NCI-H1105 treated with DMSO at 0.1 percent for 48 hours (cell line): Measurements from ENCODE around the gene BCL7C.
"Not testable (repeated sequence)": the region's sequence is repeated elsewhere in the genome, so short reads cannot be mapped to it uniquely, and the experiment has no call there.

Experiments
- DNase-seq: peaks from one replicate; lab custom pipeline; 2025; lab: John Stamatoyannopoulos, UW

Gene BCL7C

DNA sequence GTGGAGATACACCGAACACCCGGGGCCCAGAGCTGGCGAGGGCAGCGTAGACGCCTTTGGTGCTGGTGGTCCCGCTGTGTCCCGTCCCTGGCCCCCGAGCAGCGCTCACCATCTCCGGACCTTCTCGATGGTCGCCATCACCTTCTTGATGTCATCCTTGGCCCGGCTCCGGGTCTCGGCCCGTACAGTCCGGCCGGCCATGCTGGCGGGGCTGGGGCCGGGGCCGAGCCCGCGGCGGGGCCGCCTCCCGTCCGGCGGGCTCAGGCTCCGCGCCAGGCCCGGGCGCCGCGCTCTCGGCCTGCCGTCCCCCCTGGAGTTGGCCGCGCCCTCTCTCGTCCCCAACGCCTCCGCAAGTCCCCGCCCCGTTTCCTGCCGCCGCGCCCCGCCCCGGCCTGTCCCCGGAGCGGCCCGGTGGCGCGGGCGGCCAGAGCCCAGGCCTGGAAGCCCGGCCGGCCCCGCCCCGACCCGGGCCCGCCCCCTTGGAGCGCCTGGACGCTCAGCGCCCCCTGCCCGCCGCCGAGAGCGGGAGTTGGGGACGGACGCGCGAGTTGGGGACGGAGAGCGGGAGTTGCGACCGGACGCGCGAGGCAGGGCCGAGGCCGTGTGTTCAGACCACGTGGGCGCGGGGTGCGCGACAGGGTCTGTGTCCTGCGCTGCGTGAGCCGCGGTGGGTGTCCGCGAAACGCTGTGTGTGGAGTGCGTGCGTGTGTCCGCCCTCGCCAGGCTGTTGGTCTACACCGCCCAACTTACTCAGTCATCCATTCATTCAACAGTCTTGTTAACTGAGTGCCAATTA lies at the start of gene BCL7C:
Gene BCL7C, minus strand, starts transcription at position 334 of the 796 bp plus-strand sequence. Its CDS starts 133 bp downstream, at position 201.
- DNase-seq = peak; percentile 68

- DNase-seq = no peak
These were observed 48.5 kb upstream of the BCL7C start for GRCh38 chr16:30942426-30942806.

- DNase-seq = peak; percentile 42
These were observed 47.9 kb upstream of the BCL7C start for GRCh38 chr16:30941600-30942425.

GRCh38 chr16:30939571-30939970 lies 45.7 kb upstream of the BCL7C start:
- not testable (repeated sequence) for DNase-seq

DNA sequence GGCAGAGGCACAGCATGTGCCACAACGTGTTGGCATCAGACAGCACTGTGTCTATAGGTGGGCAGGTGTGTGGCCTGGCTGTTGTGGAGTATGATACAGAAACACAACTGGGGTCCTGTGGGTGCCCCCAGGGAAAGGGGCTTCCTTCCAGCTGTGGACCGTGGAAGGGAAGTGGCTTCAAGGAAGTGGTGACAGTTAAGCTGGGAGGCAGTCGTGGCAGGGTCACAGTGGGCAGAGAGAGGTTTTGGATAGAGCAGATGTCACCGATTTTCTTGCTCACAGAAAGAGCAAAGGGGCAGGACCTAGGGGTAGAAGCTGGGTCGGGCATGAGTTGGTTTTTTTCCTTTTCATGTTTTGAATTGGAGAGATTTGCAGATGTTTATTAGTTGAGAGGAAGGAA lies 43.8 kb upstream of the BCL7C start:
- DNase-seq = no peak

DNA sequence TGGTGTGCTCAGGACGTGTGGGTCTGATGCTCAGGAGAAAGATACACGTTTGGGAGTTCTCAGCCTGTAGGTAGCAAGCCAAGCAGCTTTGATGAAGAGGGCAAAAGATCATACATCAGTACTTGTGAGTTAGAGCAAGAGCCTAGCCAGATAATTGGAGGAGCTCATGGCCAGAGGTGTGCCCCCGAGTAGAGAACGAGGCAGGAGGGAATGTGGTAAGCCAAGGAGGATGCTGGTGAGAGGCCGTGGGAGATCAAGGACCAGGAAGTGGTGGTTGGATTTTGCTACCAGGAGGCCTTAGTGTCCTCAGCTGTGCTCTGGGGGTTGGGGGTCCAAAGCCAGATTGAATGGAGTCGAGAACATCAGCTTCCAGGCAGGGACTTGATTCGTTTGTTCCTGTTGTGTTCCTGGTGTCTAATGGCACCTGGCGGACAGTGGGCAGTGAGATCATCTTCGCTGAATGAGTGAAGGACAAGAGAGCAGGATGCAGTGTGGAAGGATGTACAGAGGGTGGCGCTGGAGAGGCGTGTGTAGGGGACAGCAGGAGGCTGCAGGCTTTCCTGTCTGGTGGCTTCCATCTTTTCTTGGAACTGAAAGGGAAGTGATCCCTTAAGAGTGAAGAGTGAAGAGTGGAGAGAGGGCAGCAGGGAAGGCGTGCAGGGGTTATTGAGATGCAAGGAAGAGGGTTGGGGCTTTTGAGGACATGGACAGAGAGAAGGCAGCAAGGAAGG lies 41.1 kb upstream of the BCL7C start:
- DNase-seq = no peak

GRCh38 chr16:30931068-30931650 lies 37.3 kb upstream of the BCL7C start:
- no peak for DNase-seq

- no peak for DNase-seq
These were observed 36.3 kb upstream of the BCL7C start for GRCh38 chr16:30930160-30930571.

- no peak for DNase-seq
These were observed 35.3 kb upstream of the BCL7C start for GRCh38 chr16:30929167-30929566.

DNA sequence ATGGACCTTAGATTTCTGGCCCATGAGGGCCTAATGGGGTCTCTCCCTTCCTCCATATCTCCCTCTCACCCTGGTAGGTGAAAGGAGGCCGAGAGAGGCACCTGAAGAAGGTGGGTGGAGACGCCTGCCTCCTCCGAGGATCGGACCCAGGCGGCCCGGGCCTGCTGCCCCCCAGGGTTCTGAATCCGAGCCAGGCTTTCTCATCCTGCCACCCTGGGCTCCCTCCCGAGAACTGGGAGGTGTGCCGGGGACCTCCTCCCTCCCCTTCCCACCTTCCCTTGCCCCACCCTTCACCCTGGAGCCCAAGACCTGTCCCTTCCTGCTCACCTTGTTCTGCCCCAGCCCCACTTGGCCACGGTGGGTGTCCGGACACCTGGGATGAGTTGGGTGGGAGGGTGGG lies 34.5 kb upstream of the BCL7C start:
- no peak for DNase-seq

DNA sequence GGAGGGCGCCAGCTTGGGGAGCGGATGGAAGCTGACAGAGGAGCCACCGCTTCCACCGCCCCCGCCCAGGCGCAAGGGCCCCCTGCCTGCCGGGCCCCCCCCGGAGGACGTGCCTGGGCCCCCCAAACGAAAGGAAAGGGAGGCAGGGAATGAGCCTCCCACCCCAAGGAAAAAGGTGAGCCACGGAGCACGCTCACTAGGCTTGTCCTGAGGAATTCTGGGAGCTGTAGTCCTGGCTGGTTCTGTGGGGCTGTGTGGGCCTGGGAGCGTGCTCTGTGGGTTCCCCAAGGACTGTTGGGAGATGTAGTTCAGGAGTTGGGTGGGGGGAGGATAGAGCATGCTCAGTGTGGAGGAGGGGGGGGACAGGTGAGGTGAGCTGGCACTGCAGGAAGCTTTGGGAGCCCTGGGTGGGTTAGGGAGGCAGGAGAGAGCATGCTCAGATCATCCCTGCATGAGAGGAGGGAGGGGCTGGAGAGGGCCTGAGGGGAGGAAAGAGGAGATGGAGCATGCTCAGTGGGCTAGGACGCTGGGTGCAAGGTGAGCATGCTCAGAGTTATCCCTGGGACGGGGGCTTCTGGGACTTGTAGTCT lies 34.0 kb upstream of the BCL7C start:
- peak; percentile 94 for DNase-seq

DNA sequence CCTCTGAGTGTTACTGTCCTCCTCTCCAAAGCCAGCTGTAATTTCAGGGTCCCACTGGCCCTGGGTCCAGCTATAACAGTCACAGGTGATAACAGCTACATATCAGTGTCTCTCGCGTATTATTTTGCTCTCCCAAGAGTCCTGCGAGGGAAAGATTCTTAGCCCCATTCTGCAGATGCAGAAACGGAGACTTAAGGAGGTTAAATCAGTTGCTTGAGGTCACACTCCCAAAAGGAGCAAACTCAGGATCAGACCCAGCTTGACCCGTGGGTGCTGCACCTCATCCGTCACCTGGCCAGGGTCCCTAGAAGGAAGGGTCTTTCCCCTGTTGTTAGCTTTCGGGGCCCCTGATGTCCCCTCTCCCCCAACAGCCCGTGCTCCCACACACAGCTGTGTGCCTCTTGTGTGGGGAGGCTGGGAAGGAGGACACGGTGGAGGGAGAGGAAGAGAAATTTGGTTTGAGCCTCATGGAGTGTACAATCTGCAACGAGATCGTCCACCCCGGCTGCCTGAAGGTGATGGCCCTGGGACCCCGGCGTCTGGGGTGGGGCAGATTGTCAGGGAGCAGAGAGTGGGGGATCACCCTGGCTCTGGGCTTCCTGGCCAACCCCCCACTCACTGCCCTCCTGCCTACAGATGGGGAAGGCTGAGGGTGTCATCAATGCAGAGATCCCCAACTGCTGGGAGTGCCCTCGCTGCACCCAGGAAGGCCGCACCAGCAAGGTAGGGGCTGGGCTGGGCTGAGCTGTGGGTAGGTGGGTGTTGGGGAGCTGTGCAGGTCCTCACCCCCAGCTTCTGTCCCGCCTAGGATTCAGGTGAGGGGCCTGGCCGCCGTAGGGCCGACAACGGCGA lies 33.3 kb upstream of the BCL7C start:
- no peak for DNase-seq

DNA sequence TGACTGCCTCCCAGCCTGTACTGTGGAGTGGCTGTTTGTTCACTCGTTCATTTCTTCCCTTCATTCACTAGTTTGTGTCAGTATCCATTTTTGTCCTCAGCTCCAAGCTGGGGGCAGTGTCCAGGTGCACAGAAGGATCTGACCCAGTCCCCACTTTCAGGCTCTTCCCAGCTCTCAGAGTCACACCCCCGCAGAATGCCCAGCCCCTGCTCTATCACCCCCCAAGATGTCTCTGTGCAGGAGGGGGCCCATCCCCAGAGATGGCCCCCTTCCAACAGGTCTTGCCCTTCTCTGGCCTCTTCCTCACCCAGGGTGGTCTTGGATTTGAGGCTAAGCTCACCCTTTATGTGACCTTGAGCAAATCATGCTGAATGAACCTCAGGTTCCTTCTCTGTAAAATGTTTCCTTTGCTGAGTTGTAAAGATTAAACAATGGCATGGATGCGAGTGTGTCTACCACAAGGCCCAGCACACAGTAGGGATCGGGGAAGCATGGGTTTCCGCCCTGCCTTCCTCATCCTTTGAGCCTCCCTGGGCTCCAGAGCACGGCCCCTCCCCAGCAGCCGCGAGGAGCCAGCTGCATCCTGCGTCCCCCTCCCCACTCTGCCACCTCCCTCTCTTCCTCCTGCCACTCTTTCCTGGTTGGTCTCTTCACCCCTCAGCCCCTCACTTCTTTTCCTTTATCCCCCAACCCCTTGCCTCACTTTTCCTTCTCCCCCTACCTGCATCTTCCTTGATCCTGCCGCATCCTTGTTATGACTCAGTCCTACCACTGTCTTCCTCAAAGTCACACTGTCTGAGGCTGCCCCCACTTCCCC lies 32.3 kb upstream of the BCL7C start:
- no peak for DNase-seq

DNA sequence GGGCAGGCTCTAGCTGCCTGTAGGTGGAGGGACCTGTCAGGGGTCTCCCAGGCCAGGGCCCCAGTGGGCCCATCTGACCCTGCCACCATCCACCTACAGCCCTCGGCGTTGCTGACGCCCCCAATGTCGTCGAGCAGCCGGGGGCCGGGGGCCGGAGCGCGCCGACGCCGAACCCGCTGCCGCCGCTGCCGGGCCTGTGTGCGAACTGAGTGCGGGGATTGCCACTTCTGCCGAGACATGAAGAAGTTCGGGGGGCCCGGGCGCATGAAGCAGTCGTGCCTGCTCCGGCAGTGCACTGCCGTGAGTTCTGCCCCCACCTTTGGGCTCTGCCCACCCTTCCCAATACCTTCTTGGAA lies 31.7 kb upstream of the BCL7C start:
- no peak for DNase-seq

GRCh38 chr16:30924913-30925631 lies 31.2 kb upstream of the BCL7C start:
- no peak for DNase-seq

DNA sequence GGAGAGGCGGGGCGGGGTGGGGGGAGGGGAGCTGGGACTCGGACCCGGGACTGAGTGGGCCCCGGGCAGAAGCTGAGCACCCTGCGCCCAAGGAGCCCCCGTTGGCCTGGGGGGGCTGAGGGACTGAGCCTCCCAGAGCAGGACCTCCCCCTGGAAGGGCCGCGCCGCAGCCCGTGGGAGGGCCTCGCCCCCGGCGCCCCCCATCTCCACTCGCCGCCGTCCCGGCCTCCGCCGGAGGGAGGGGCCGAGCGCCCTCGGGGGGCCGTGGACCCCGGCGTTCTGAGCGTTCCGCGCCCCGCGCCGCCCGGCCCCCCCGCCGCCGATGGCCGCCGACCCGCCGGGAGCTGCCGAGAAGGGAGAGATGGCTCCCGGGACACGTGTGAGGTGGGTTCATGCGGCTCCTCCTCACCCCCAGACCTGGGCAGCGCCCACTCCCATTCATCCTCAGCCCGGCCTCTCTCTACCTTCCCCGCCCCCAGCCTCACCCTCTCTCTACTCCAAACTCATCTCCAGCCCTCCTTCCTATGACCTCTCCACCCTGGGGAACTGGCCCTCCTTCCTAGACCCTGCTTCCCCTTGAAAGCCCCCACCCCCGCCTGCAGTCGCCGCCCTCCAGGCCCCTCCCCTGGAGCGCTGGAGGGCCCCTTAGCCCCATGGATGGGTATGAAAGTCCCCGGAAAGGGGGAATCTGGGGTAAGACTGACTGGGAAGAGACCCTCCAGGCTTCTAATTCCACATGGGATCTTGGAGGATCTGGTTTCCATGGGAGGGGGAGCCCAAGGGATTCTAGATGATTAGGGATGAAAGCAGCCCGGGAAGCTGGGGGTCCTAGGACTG lies 30.4 kb upstream of the BCL7C start:
- no peak for DNase-seq

GRCh38 chr16:30923554-30924075 lies 29.7 kb upstream of the BCL7C start, which contains the start of gene FBXL19:
Gene FBXL19 (plus strand): TSS chr16:30923572. CDS start chr16:30925755, 2,183 bp downstream.
- DNase-seq = no peak

DNA sequence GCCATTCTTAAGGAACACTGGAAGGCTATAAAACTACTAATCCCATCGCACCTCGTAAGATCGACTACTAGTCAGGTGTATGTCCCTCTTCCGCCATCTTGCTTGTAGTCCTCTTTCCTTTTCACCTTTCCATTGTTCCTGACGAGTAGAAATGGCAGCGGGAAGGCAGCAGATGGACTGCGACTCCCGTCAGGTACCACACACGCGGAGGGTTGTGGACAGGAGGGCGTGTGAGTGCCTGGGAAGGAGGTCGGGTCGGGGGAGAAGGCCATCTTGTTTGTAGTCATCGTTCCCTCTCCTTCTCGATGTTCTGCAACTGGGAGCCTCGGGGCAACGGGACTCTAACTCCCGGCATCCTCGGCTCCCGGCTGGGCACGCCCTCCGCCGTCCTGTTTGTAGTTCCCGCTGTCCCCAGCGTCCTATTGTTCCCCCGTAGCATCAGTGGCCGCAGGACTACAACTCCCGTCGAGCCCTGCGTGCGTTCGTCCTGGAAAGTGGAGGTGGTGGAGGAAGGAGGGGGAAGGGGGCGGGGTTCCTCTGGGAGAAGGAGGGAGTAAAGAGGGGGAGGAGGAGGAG lies 29.2 kb upstream of the BCL7C start:
- DNase-seq = peak; percentile 99
